SK-N-SH treated with all-trans-retinoic acid at 6 μM for 48 hours (cell line): Measurements from ENCODE around the gene KRT4.

ENCODE experiments used
- ATAC-seq: fragments of 200-7000 bp; cut with Tn5 transposase; 3 replicates; pipeline ENCODE4 v1.9.1; 2020; ENCODE audit warnings: mild to moderate bottlenecking, moderate library complexity
- ARNTL ChIP-seq: fragments of 450-650 bp; formaldehyde crosslinking; IDR thresholded peaks from 2 replicates; pipeline ENCODE4 v1.5.0; 2020; ENCODE audit warnings: low read depth, mild to moderate bottlenecking, moderate library complexity, borderline replicate concordance
- BACH2 ChIP-seq: fragments of 250-450 bp; sonication (Bioruptor Pico); IDR thresholded peaks from 2 replicates; pipeline ENCODE4 v1.9.0; 2021; ENCODE audit warnings: mild to moderate bottlenecking, borderline replicate concordance
- CSDC2 ChIP-seq: fragments of 250-450 bp; sonication (Bioruptor Pico); IDR thresholded peaks from 2 replicates; pipeline ENCODE4 v1.5.0; 2020; ENCODE audit warnings: mild to moderate bottlenecking, moderate library complexity
- CSRNP3 ChIP-seq: fragments of 250-450 bp; sonication (Bioruptor Pico); IDR thresholded peaks from 2 replicates; pipeline ENCODE4 v1.5.1; 2021; ENCODE audit warnings: mild to moderate bottlenecking, moderate library complexity
- ESRRG ChIP-seq: fragments of 250-450 bp; sonication (Bioruptor Pico); IDR thresholded peaks from 2 replicates; pipeline ENCODE4 v1.6.1; 2021; ENCODE audit warnings: mild to moderate bottlenecking
- GLIS3 ChIP-seq: fragments of 250-450 bp; sonication (Bioruptor Pico); IDR thresholded peaks from 2 replicates; pipeline ENCODE4 v1.5.0; 2020; ENCODE audit warnings: mild to moderate bottlenecking, moderate library complexity
- ISL1 ChIP-seq: fragments of 250-450 bp; sonication (Bioruptor Pico); IDR thresholded peaks from 2 replicates; pipeline ENCODE4 v2.1.2; 2022; ENCODE audit warnings: mild to moderate bottlenecking, moderate library complexity
- OSR1 ChIP-seq: fragments of 250-450 bp; sonication (Bioruptor Pico); IDR thresholded peaks from 2 replicates; pipeline ENCODE4 v1.8.0; 2022; ENCODE audit warnings: moderate library complexity, mild to moderate bottlenecking, inconsistent platforms
- PATZ1 ChIP-seq: fragments of 250-450 bp; sonication (Bioruptor Pico); IDR thresholded peaks from 2 replicates; pipeline ENCODE4 v1.8.0; 2020; ENCODE audit warnings: mild to moderate bottlenecking, moderate library complexity, borderline replicate concordance
- PPARA ChIP-seq: fragments of 250-450 bp; sonication (Bioruptor Pico); IDR thresholded peaks from 2 replicates; pipeline ENCODE4 v1.5.0; 2020; ENCODE audit warnings: mild to moderate bottlenecking, borderline replicate concordance
- RARB ChIP-seq: fragments of 250-450 bp; sonication (Bioruptor Pico); IDR thresholded peaks from 2 replicates; pipeline ENCODE4 v1.8.0; 2021; ENCODE audit warnings: mild to moderate bottlenecking, moderate library complexity
- SNAI2 ChIP-seq: fragments of 250-450 bp; sonication (Bioruptor Pico); IDR thresholded peaks from 2 replicates; pipeline ENCODE4 v1.5.0; 2020; ENCODE audit warnings: mild to moderate bottlenecking, moderate library complexity
- TCF4 ChIP-seq: fragments of 250-450 bp; sonication (Bioruptor Pico); IDR thresholded peaks from 2 replicates; pipeline ENCODE4 v1.8.0; 2021; ENCODE audit warnings: mild to moderate bottlenecking, moderate library complexity, borderline replicate concordance
- TSHZ2 ChIP-seq: fragments of 250-450 bp; sonication (Bioruptor Pico); IDR thresholded peaks from 2 replicates; pipeline ENCODE4 v1.5.0; 2020; ENCODE audit warnings: mild to moderate bottlenecking, moderate library complexity
- ZC3H10 ChIP-seq: fragments of 250-450 bp; sonication (Bioruptor Pico); IDR thresholded peaks from 2 replicates; pipeline ENCODE4 v1.5.1; 2021; ENCODE audit warnings: mild to moderate bottlenecking, moderate library complexity
- ZFP3 ChIP-seq: fragments of 250-450 bp; sonication (Bioruptor Pico); IDR thresholded peaks from 2 replicates; pipeline ENCODE4 v1.5.0; 2020; ENCODE audit warnings: mild to moderate bottlenecking, moderate library complexity
- ZFP30 ChIP-seq: fragments of 450-650 bp; formaldehyde crosslinking; IDR thresholded peaks from 2 replicates; pipeline ENCODE4 v1.5.0; 2022; ENCODE audit warnings: mild to moderate bottlenecking, moderate library complexity
- ZNF565 ChIP-seq: fragments of 450-650 bp; formaldehyde crosslinking; conservative IDR thresholded peaks from 2 replicates; pipeline ENCODE4 v1.5.0; 2020; ENCODE audit warnings: low read depth, mild to moderate bottlenecking, moderate library complexity
- ZNF70 ChIP-seq: fragments of 450-650 bp; formaldehyde crosslinking; IDR thresholded peaks from 2 replicates; pipeline ENCODE4 v1.5.0; 2020; ENCODE audit warnings: mild to moderate bottlenecking, moderate library complexity
- ZNF8 ChIP-seq: fragments of 450-650 bp; formaldehyde crosslinking; IDR thresholded peaks from 2 replicates; pipeline ENCODE4 v1.5.0; 2020; ENCODE audit warnings: mild to moderate bottlenecking, moderate library complexity
- TF ChIP-seq, protein P1 (sequence below): fragments of 250-450 bp; sonication (Bioruptor Pico); IDR thresholded peaks from 2 replicates; pipeline ENCODE4 v1.8.0; 2021; ENCODE audit warnings: low read depth, mild to moderate bottlenecking, moderate library complexity, borderline replicate concordance
- TF ChIP-seq, protein P2 (sequence below): fragments of 250-450 bp; sonication (Bioruptor Pico); IDR thresholded peaks from 2 replicates; pipeline ENCODE4 v1.5.1; 2020; ENCODE audit warnings: low read depth, mild to moderate bottlenecking, moderate library complexity

Gene KRT4

DNA sequence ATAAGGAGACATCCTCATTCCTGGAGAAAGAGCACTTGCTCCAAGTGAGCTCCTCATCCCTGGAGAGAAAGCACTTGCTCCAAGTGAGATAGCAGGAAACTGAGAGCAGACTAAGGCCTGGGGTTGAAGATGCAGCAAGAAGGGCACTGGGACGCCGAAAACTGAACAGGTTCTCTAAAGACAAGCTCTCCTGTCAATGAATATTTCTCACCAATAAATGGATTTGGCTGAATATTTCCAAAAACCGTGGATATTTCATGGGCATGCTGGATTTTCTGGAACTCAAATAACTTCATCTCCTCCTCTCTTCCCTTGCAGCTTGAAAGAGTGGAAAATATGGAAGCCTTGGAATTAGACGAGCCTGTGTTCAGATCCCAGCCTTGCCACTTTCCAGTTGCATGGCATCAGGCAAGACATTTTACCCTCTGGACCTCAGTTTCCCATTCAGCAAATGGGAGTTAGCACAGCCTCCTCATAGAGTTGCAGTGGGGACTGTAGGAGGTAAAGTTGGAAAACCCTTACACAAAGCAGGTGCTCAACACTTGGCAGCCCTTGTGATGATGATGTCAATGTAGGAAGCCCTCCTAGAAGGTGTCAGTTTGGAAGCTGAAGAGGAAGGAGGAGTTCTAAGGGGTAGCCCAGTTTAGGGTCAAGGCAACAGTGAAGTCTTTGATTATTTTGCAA is 32.4 kb downstream of the KRT4 start (continued):
- no peak for TF ChIP-seq TSHZ2 (CRISPR knock-in tag)

DNA sequence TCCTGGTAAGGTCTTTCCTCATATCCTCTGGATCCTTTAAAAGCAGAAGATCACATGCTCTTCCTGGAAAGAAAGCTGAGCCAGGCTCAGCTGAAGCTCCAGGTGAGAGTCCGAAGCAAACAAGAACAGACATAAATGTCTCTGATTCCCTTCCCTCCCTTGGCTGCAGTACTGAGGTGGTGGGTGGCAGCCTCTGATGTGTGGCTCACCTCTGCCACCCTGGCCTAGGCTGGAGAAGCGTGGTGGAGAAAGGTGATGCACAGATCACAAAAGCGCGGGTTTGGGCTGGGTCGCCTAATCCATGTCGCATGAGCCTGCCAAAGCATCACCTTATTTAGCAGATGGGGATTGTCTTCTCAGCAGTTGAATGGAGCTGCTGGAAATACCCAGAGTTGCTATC is 34.0 kb downstream of the KRT4 start:
- no peak for ATAC-seq
- no peak for TF ChIP-seq ARNTL (CRISPR knock-in tag)
- no peak for TF ChIP-seq RARB (CRISPR knock-in tag)
- TF ChIP-seq CSDC2 (CRISPR knock-in tag) = no peak
- no peak for TF ChIP-seq ESRRG (CRISPR knock-in tag)

DNA sequence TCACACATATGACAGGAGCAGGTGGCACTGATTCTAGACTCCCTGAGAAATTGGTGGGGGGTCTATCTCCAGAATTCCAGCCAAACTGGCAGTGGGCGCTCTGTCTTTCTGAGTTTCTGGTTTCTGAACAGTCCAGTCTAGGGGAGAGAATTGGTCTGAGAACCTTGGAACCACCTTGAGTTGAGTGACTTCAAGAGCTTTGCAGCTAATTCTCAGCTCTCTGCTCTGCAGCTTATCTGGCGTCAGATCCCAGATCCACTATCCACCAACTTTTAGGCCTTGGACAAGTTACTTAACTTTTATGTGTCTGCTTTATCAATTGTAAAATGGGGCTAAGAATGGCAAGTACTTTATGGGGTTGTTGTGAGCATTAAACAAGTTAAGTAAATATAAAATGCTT is 35.1 kb downstream of the KRT4 start:
- TF ChIP-seq CSRNP3 (CRISPR knock-in tag) (no peak), TCF4 (CRISPR knock-in tag) (no peak), RARB (CRISPR knock-in tag) (no peak), BACH2 (CRISPR knock-in tag) (no peak), ARNTL (CRISPR knock-in tag) (no peak), ISL1 (CRISPR knock-in tag) (no peak), ZC3H10 (CRISPR knock-in tag) (no peak), PATZ1 (no peak), SNAI2 (CRISPR knock-in tag) (no peak), ZNF565 (CRISPR knock-in tag) (no peak), OSR1 (CRISPR knock-in tag) (no peak), ZNF70 (no peak), ZNF8 (CRISPR knock-in tag) (no peak), PPARA (CRISPR knock-in tag) (no peak)
- TF ChIP-seq, protein P1, sequence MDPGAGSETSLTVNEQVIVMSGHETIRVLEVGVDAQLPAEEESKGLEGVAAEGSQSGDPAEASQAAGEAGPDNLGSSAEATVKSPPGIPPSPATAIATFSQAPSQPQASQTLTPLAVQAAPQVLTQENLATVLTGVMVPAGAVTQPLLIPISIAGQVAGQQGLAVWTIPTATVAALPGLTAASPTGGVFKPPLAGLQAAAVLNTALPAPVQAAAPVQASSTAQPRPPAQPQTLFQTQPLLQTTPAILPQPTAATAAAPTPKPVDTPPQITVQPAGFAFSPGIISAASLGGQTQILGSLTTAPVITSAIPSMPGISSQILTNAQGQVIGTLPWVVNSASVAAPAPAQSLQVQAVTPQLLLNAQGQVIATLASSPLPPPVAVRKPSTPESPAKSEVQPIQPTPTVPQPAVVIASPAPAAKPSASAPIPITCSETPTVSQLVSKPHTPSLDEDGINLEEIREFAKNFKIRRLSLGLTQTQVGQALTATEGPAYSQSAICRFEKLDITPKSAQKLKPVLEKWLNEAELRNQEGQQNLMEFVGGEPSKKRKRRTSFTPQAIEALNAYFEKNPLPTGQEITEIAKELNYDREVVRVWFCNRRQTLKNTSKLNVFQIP = no peak
- TF ChIP-seq, protein P2, sequence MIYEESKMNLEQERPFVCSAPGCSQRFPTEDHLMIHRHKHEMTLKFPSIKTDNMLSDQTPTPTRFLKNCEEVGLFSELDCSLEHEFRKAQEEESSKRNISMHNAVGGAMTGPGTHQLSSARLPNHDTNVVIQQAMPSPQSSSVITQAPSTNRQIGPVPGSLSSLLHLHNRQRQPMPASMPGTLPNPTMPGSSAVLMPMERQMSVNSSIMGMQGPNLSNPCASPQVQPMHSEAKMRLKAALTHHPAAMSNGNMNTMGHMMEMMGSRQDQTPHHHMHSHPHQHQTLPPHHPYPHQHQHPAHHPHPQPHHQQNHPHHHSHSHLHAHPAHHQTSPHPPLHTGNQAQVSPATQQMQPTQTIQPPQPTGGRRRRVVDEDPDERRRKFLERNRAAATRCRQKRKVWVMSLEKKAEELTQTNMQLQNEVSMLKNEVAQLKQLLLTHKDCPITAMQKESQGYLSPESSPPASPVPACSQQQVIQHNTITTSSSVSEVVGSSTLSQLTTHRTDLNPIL (CRISPR knock-in tag) = no peak
- no peak for ATAC-seq

GRCh38 chr12:52777566-52777965 is 36.4 kb downstream of the KRT4 start:
- ATAC-seq = no peak
- TF ChIP-seq ZNF8 (CRISPR knock-in tag) = no peak
- no peak for TF ChIP-seq ZNF70
- TF ChIP-seq ARNTL (CRISPR knock-in tag) = no peak
- TF ChIP-seq ESRRG (CRISPR knock-in tag) = no peak
- no peak for TF ChIP-seq ZC3H10 (CRISPR knock-in tag)
- no peak for TF ChIP-seq CSDC2 (CRISPR knock-in tag)
- TF ChIP-seq, protein P1 = no peak
- no peak for TF ChIP-seq ISL1 (CRISPR knock-in tag)
- no peak for TF ChIP-seq OSR1 (CRISPR knock-in tag)
- no peak for TF ChIP-seq ZFP3 (CRISPR knock-in tag)
- TF ChIP-seq ZFP30 = no peak
- no peak for TF ChIP-seq TSHZ2 (CRISPR knock-in tag)
- TF ChIP-seq SNAI2 (CRISPR knock-in tag) = no peak
- no peak for TF ChIP-seq GLIS3 (CRISPR knock-in tag)
